HG03045 (cell line): ENCODE results near the gene VAV2.

Experiments used
- ATAC-seq: cut with Tn5 transposase; IDR thresholded peaks from one replicate; pipeline ENCODE4 v1.9.1; 2021; ENCODE audit warnings: mild to moderate bottlenecking, moderate library complexity; ENCODE audit not compliant: unreplicated experiment

The VAV2 gene

DNA sequence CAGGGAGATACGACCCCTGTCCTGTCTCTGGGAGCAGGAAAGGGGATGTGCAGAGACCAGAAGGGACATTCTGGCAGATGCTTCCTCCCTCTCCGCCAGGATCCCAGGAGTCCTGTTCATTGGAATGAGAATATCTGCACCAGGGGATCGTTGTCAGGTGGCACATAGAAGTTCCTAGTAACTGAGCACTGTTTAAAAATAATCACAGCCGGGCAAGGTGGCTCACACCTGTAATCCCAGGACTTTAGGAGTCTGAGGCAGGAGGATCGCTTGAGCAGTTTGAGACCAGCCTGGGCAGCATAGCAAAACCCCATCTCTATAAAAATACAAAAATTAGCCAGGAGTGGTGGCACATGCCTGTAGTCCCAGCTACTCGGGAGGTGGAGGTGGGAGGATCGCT lies 266.2 kb downstream of the VAV2 start:
- no peak for ATAC-seq

- ATAC-seq, result no peak
Measured at GRCh38 chr9:133718563-133719315, 273.4 kb downstream of the VAV2 start.

DNA sequence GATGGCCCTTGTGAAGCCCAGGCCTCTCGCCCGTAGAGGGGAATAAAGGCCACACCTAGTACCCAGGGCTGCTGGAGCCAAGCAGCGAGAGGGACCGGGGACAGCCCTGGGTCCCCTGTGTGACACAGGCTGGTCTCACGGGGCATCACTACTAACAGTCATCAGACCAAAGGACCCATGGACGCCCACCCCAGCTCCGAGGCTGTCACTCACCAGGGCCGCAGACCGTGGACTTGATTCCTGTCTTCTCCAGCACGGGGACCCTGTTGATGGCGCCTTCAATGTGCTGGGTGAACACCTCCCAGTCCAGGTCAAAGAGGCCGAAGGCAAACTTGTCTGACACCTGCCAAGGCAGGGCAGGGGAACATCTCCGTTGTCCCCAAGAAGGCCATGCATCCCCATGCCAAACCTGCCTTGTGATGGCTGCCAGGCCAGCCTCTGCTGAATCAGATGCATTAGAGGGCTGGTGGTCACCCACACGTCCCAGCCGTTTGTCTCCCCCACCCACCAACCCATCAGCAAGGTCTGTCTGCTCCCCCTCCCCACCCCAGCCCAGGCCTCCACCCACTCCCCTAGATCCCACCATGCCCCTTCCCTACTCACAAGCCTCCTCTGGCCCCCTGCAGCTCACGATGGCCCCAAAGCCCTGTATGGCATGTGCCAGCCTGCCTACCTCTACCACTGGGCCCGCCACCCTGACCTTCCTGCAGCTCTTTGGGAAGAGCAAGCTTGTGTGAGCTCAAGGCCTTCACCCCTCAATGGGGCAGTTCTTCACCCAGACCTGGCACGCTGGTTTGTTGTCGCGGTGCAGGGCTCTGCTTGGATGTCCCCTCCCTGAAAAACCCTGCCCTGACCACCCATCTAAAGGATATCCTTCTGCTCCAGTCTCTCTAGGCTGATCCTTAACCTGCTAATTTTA lies 274.8 kb downstream of the VAV2 start:
- no peak for ATAC-seq

DNA sequence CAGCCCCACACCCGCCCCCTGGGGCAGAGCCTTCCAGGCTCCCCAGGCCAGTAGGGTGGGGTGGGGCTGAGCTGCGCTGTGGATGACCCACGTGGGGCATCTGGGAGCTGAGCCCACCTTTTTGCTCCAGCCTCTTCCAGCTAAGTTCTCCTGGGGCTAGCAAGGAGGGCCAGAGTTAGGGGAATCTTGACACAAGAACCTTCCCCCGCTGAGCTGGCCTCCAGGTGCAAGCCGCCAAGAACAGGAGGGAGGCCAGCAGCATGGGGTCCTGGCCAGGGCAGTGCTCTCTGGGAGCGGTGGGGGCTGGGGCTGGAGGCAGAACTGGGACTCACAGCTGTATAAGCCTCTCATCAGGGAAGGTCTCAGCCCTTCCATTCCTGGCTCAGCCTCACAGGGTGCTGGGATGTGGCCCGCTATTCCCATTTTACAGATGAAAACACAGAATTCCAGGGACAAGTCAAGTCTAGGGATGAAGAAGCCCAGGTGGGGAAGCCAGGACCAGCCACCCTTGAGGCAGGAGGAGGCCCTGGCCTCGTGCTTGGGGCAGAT lies 275.5 kb downstream of the VAV2 start:
- no peak for ATAC-seq

GRCh38 chr9:133715866-133716563 lies 276.1 kb downstream of the VAV2 start:
- no peak for ATAC-seq

DNA sequence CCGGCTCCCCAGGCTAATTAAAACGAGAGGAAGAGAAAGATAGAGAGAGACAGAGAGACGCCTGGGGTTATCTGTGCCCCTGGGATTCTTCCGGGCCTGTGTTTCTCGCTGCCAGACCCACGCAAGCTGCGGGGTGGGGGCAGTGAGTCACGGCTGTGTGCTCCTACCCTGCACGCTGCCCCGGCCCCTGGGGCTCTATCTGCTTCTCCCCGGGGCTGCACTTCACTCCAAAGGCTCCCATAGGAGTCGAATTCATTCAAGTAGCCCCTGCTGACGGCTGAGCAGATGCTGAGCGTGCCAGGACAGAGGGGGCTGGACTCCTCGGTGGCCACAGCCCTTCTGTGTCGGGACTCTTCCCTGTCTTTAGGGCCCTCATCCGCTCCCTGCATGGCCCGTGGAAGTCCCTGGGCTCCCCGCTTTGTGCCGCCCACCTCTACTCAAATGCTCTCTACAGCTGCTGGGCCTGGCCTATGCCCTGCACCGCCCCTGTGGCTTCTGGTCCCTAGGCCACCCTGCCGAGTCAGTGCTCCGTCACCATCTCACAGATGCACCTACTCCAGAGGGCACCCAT lies 276.7 kb downstream of the VAV2 start:
- ATAC-seq, result no peak

DNA sequence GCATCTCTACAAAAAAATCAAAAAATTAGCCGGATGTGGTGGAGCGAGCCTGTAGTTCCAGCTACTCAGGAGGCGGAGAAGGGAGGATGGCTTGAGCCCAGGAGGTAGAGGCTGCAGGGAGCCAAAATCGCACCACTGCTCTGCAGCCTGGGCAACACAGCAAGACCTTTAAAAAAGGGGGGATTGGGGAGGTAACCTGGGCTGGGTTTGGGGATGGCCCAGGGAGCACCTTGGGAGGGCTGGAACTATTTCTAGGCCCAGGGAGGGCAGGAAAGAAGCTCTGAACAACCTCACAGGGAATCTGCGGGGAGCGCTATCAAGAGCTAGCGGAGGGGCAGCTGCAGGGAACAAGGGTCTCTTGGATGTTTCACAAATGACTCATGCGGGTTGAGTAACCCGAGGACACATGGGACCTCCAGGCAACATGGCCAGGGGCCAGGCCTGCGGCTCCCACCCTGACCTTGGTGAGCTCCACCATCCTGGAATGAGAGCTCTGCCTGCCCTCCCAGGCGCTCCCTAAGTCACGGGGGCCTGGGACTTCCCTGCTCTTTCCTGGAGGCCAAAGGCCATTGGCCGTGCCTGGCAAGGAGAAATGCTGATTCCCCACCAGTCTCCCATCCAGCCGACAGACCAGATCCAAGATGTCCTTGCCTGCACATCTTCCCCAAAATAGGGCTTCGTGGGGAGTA lies 277.4 kb downstream of the VAV2 start:
- no peak for ATAC-seq

DNA sequence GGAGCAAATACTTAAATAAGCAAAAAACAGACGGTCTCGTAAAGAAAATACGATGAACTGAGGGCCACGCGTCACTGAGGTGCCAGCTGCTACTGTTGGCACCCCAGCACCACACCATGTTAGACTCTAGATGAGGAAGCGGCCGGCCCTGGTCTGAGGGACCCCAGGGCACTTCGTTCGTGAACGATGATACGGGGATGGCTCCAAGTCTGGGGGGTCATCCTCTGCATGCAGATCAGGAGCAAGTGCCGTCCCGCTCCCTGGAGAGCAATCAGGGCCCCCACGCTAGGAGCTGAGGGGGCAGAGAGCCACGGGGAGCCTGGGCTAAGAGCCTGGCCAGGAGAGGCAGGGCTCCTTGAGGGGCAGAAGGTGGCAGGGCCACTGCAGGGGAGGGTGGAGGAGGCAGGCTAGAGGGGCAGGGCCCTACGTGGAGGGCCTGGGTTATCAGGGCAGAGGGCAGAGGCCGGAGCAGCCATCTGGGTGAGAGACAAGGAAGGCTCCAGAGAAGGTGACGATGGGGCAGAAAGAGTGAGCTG lies 278.1 kb downstream of the VAV2 start:
- ATAC-seq, result no peak

GRCh38 chr9:133713150-133713959 lies 278.8 kb downstream of the VAV2 start:
- ATAC-seq, result no peak

DNA sequence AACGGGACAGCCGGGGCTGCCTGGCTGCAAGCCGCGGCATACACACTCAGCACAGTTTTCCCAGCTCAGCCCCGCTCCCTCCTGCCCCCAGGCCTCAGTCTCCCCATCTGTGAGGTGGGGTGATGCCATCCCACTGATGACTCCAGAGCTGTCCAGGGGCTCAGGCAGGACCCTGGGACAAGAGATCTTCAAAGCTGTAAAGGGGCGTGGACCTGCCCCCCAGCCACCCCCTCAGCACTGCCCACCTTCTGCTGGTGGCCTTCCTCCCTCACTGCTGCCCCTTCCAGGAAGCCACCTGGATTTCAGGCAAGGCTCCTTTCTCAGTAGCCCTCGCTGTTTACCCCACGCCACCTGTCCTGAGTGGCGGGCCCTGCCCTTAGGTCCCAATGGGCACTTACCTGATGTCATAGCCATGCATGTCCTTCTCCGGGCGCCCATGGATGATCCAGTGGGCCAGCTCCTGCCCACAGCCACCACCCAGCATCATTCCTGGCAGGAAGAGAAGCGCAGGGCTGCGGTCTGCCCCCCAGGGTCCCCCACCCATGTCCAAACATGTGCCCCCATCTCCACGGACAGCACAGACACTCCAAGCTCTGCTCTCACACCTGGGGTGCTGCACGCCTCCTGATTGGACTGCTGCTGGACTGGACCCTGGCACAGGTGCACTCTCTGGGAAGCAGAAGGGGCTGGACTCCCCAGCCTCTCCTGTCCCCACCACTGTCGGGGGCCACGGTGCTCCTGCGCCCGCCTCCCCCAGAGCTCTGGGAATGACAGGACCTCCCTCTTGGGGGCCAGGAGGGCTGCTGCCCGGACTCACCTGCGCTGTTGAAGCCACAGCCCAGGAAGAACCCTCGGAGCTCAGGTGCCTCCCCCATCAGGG lies 279.7 kb downstream of the VAV2 start:
- ATAC-seq, result no peak
